ENCODE results near the gene LFNG. TPM values are rescaled to one million over a fixed set of nuclear protein-coding genes. Genes with fewer than 3 reads are reported as not detected.

LFNG gene
- total and polyA plus RNA-seq, 7 experiments from 2014 or later = 1.2 to 246 (median 120) TPM

DNA sequence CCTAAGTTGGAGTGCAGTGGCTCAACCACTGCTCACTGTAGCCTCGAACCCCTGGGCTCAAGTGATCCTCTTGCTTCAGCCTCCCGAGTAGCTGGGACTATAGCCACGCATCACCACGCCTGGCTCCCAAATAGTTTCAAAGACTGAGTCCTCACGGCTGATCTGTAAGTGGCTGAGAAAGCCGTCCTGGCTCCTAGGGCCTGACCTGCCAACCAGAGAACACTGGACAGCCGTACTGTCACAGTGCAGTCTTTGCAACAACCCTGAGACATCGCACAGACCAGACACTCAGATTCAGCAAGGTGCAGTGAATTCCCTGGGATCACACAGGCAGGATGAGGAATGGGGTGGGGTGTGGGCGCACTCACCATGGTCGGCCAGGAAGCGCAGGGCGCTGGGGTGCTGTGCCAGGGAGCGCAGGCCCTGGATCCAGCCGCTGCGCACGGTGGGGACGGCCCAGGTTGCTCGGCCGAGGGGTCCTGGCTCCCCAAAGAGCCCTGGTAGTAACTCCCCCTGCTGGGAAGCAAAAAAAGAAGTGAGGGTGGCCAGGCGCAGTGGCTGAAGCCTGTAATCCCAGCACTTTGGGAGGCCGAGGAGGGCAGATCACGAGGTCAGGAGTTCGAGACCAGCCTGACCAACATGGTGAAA is 25.1 kb downstream of the LFNG start:
- Mint-ChIP-seq H3K9me3 (peaks cover 0 to 2% (median 0%) of the 10 kb centered on the region in 11 donors), H3K27me3 (no peaks in the 10 kb centered on the region), H3K4me1 (peaks cover 3 to 11% (median 7%) of the 10 kb centered on the region in 7 donors), H3K36me3 (peaks cover 4 to 17% (median 5%) of the 10 kb centered on the region in 5 donors), H3K4me3 (no peak overlapping the region), H3K27ac (peak overlapping the region in 2 of 9 donors; percentile 23 to 31)
- H3K9me3 ChIP-seq (ENCODE audit: control insufficient read depth in 2 of 3, low read length in 3 of 3) = no peaks in the 10 kb centered on the region
- H3K4me1 ChIP-seq (ENCODE audit: control insufficient read depth in 2 of 2, insufficient read depth in 2 of 2, low read length in 2 of 2) = no peaks in the 10 kb centered on the region
- no peaks in the 10 kb centered on the region for H3K27me3 ChIP-seq (ENCODE audit: control insufficient read depth in 2 of 2, insufficient read depth in 2 of 2, low read length in 2 of 2)
- H3K4me3 ChIP-seq (ENCODE audit: low read length) = no peak overlapping the region
- intact Hi-C loops (cut with micrococcal nuclease) = no loop called here
- no peak overlapping the region for H3K27ac ChIP-seq (ENCODE audit: low read depth, low read length)
- peaks cover 7 to 83% (median 11%) of the 10 kb centered on the region in 3 experiments for H3K36me3 ChIP-seq (ENCODE audit: control insufficient read depth in 2 of 3, insufficient read depth in 3 of 3, low read length in 3 of 3)
- no peak for ATAC-seq
- ChIA-PET CTCF (no interaction called here), POLR2A (interaction anchor here (0.6 to 1.2 kb wide), 2 partner anchors 21 to 584 kb away, joined by 3 read pairs; no protein-coding TSS in a partner anchor)
- no peak for DNase-seq

DNA sequence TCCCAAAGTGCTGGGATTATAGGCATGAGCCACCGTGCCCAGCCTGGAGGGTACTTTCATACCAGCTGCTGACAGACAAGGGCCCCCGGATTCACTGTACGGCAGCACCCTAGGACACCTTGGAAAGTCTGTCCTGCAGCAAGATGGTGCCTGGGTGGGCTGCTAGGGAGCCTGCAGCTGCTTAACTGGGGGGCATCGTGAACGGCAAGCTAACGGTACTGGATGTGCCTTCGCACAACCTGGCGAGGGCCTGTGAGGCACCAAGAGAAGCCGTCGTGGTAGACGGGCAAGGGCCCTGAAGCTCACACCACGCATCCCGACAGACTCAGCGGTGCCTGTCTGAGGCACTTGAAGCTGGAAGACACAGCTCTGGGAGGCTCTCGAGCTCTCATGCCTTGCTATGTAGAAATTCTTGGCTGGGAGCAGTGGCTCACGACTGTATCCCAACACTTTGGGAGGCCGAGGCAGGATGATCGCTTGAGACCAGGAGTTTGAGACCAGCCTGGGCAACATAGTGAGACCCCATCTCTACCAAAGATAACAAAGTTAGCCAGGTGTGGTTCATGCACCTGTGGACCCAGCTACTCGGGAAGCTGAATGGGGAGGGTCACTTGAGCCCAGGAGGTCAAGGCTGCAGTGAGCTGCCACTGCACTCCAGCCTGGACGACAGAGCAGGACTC is 26.3 kb downstream of the LFNG start:
- Mint-ChIP-seq H3K4me1 (peaks cover 7 to 19% (median 14%) of the 10 kb centered on the region in 7 donors), H3K27ac (peak overlapping the region in 1 of 9 donors; percentile 17), H3K9me3 (peaks cover 0 to 2% (median 0%) of the 10 kb centered on the region in 11 donors), H3K36me3 (peaks cover 4 to 19% (median 5%) of the 10 kb centered on the region in 5 donors), H3K27me3 (no peaks in the 10 kb centered on the region), H3K4me3 (no peak overlapping the region)
- no peaks in the 10 kb centered on the region for H3K9me3 ChIP-seq (ENCODE audit: control insufficient read depth in 2 of 3, low read length in 3 of 3)
- POLR2A ChIA-PET = interaction anchor here (1.2 to 1.3 kb wide), 3 partner anchors 18 to 25 kb away, joined by 3 to 5 read pairs (median 4); no protein-coding TSS in a partner anchor
- H3K4me3 ChIP-seq (ENCODE audit: low read length) = no peak overlapping the region
- intact Hi-C loops (cut with micrococcal nuclease) = no loop called here
- CTCF ChIA-PET = no interaction called here
- no peaks in the 10 kb centered on the region for H3K27me3 ChIP-seq (ENCODE audit: control insufficient read depth in 2 of 2, insufficient read depth in 2 of 2, low read length in 2 of 2)
- DNase-seq = no peak
- no peak overlapping the region for H3K27ac ChIP-seq (ENCODE audit: low read depth, low read length)
- no peak for ATAC-seq
- H3K4me1 ChIP-seq (ENCODE audit: control insufficient read depth in 2 of 2, insufficient read depth in 2 of 2, low read length in 2 of 2) = no peaks in the 10 kb centered on the region
- peaks cover 7 to 76% (median 11%) of the 10 kb centered on the region in 3 experiments for H3K36me3 ChIP-seq (ENCODE audit: control insufficient read depth in 2 of 3, insufficient read depth in 3 of 3, low read length in 3 of 3)

DNA sequence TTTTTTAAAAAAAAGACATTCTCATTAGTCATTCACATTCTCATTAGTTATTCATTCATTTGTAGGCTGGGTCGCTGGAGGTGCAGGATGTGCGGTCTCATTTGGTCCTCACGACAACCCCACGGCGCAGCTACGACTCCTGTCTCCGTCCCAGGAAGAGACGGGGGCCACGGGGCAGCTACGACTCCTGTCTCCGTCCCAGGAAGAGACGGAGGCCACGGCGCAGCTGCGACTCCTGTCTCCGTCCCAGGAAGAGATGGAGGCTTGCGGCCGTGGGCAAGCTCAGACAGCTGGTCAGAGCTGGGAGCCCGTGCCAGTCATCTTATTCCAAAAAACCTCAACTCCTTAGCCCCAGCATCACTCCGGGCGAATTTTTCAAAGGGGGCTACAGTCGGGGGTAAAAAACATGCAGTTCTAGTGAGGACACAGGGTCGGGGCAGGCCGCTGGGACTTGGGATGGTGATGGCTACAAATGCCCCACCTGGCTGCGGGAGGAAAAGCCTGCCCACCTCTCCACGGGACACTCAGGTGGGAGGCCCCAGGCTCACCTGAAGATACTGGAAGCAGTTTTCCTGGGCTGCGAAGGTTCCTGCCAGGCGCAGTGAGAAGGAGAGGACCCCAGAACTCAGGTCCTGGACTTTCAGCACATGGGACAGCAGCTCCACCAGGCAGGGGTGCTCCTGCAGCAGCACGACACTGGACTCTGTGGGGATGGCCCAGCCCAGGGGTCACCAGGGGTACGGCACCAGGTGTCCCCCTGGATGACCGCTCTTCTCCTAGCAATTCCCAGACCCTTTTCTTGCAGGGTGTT is 27.4 kb downstream of the LFNG start:
- no peak overlapping the region for H3K4me3 Mint-ChIP-seq
- peaks cover 0 to 2% (median 0%) of the 10 kb centered on the region in 11 donors for H3K9me3 Mint-ChIP-seq
- Histone ChIP-seq H3K4me1 (ENCODE audit: control insufficient read depth in 2 of 2, insufficient read depth in 2 of 2, low read length in 2 of 2) (no peaks in the 10 kb centered on the region), H3K27me3 (ENCODE audit: control insufficient read depth in 2 of 2, insufficient read depth in 2 of 2, low read length in 2 of 2) (no peaks in the 10 kb centered on the region), H3K27ac (ENCODE audit: low read depth, low read length) (no peak overlapping the region), H3K4me3 (ENCODE audit: low read length) (no peak overlapping the region), H3K9me3 (ENCODE audit: control insufficient read depth in 2 of 3, low read length in 3 of 3) (no peaks in the 10 kb centered on the region), H3K36me3 (ENCODE audit: control insufficient read depth in 2 of 3, insufficient read depth in 3 of 3, low read length in 3 of 3) (peaks cover 11 to 70% (median 11%) of the 10 kb centered on the region in 3 experiments)
- intact Hi-C loops (cut with micrococcal nuclease) = no loop called here
- H3K27me3 Mint-ChIP-seq = no peaks in the 10 kb centered on the region
- ChIA-PET CTCF (interaction anchor here (1.4 kb wide), 1 partner anchor 21 kb away, joined by 6 read pairs; no protein-coding TSS in a partner anchor), POLR2A (interaction anchor here (0.6 to 1.4 kb wide), 3 partner anchors 19 to 235 kb away, joined by 3 to 5 read pairs (median 3); no protein-coding TSS in a partner anchor)
- peaks cover 4 to 19% (median 5%) of the 10 kb centered on the region in 5 donors for H3K36me3 Mint-ChIP-seq
- peak overlapping the region in 3 of 9 donors; percentile 17 to 32 (median 25) for H3K27ac Mint-ChIP-seq
- peaks cover 7 to 28% (median 21%) of the 10 kb centered on the region in 7 donors for H3K4me1 Mint-ChIP-seq
- ATAC-seq = no peak
- no peak for DNase-seq

DNA sequence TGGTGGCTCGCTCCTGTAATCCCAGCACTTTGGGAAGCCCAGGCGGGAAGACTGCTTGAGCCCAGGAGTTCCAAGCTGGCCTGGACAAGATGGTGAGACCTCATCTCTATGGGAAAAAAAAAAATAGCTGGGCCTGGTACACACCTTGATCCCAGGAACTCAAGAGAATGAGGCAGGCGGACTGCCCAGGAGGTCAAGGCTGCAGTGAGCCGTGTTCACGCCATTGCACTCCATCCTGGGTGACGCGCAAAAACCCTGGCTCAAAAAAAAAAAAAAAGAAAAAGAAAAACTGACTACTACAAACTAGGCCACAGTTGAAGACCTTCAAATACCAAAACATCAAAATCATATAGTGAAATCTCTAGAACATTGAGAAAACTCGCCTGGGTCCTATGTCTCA is 31.8 kb downstream of the LFNG start:
- CTCF ChIA-PET = interaction anchor here (0.8 kb wide), 1 partner anchor 83 kb away, joined by 3 read pairs; no protein-coding TSS in a partner anchor
- H3K36me3 ChIP-seq (ENCODE audit: control insufficient read depth in 2 of 3, insufficient read depth in 3 of 3, low read length in 3 of 3) = peaks cover 0 to 39% (median 11%) of the 10 kb centered on the region in 3 experiments

DNA sequence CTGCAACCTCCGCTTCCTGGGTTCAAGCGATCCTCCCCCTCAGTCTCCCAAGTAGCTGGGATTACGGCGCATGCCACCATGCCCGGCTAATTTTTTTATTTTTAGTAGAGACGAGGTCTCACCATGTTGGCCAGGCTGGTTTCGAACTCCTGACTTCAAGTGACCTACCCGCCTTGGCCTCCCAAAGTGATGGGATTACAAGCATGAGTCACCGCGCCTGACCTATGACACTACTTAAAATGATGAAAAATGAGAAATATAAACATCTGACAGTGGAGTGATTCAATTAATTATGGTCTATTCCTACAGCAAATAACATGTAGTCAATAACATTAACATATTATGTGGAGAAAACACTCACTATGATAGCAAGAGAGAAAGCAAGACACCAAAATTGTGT is 33.5 kb downstream of the LFNG start:
- no peaks in the 10 kb centered on the region for H3K9me3 ChIP-seq (ENCODE audit: control insufficient read depth in 2 of 3, low read length in 3 of 3)
- no peak overlapping the region for H3K4me3 ChIP-seq (ENCODE audit: low read length)
- CTCF ChIA-PET = interaction anchor here (0.7 kb wide), 2 partner anchors 24 to 47 kb away, joined by 3 to 5 read pairs; no protein-coding TSS in a partner anchor
- intact Hi-C loops (cut with micrococcal nuclease) = loop anchor here in 1 of 2 donors (10.0 kb wide), 1 partner anchor 1018 kb away; the partner anchor contains the start of gene MAFK
- POLR2A ChIA-PET = interaction anchor here (1.9 to 3.6 kb wide), 2 partner anchors 32 to 43 kb away, joined by 8 to 18 read pairs; no protein-coding TSS in a partner anchor
- ATAC-seq (no peak), DNase-seq (no peak)
- H3K4me1 ChIP-seq (ENCODE audit: control insufficient read depth in 2 of 2, insufficient read depth in 2 of 2, low read length in 2 of 2) = peaks cover 15% of the 10 kb centered on the region in 2 donors
- H3K36me3 ChIP-seq (ENCODE audit: control insufficient read depth in 2 of 3, insufficient read depth in 3 of 3, low read length in 3 of 3) = peaks cover 0 to 24% (median 11%) of the 10 kb centered on the region in 3 experiments
- Mint-ChIP-seq H3K36me3 (peaks cover 4 to 13% (median 9%) of the 10 kb centered on the region in 5 donors), H3K4me3 (peak overlapping the region; percentile 51 to 92 (median 88)), H3K4me1 (peaks cover 30 to 54% (median 38%) of the 10 kb centered on the region in 7 donors), H3K27ac (peak overlapping the region in 2 of 9 donors; percentile 16 to 43), H3K9me3 (no peaks in the 10 kb centered on the region), H3K27me3 (no peaks in the 10 kb centered on the region)
- no peaks in the 10 kb centered on the region for H3K27me3 ChIP-seq (ENCODE audit: control insufficient read depth in 2 of 2, insufficient read depth in 2 of 2, low read length in 2 of 2)
- no peak overlapping the region for H3K27ac ChIP-seq (ENCODE audit: low read depth, low read length)

More for the DNA sequence above, 31.8 kb downstream of the LFNG start:
- Mint-ChIP-seq H3K4me3 (no peak overlapping the region), H3K36me3 (peaks cover 4 to 19% (median 9%) of the 10 kb centered on the region in 5 donors), H3K27me3 (no peaks in the 10 kb centered on the region), H3K27ac (no peak overlapping the region), H3K4me1 (peaks cover 25 to 46% (median 36%) of the 10 kb centered on the region in 7 donors), H3K9me3 (no peaks in the 10 kb centered on the region)
- Histone ChIP-seq H3K4me3 (ENCODE audit: low read length) (no peak overlapping the region), H3K27ac (ENCODE audit: low read depth, low read length) (no peak overlapping the region), H3K4me1 (ENCODE audit: control insufficient read depth in 2 of 2, insufficient read depth in 2 of 2, low read length in 2 of 2) (peaks cover 15% of the 10 kb centered on the region in 2 donors), H3K27me3 (ENCODE audit: control insufficient read depth in 2 of 2, insufficient read depth in 2 of 2, low read length in 2 of 2) (no peaks in the 10 kb centered on the region), H3K9me3 (ENCODE audit: control insufficient read depth in 2 of 3, low read length in 3 of 3) (no peaks in the 10 kb centered on the region)
- ATAC-seq = no peak
- DNase-seq = no peak
- POLR2A ChIA-PET = interaction anchor here (1.5 to 1.6 kb wide), 2 partner anchors 12 to 28 kb away, joined by 4 read pairs; no protein-coding TSS in a partner anchor
- intact Hi-C loops (cut with micrococcal nuclease) = loop anchor here in 1 of 2 donors (10.0 kb wide), 1 partner anchor 1017 kb away; the partner anchor contains the start of gene MAFK
